ENCODE data around the gene OR2M3.
"Not testable (repeated sequence)": the region's sequence is repeated elsewhere in the genome, so short reads cannot be mapped to it uniquely, and the experiment has no call there.

The OR2M3 gene

GRCh38 chr1:248196965-248197364 lies at the start of gene OR2M3:
OR2M3 (plus strand) TSS chr1:248197265; CDS start chr1:248203068, 5,803 bp downstream.
- DNase-seq (ENCODE audit: extremely low spot score, insufficient read length, low read depth), result no peak
- FAIRE-seq, result no peak

- DNase-seq (ENCODE audit: extremely low spot score, insufficient read length, low read depth), result no peak
- no peak for FAIRE-seq
These were observed 44.8 kb upstream of the OR2M3 start for GRCh38 chr1:248152056-248152827.

GRCh38 chr1:248155927-248156326 lies 41.1 kb upstream of the OR2M3 start:
- no peak for DNase-seq (ENCODE audit: extremely low spot score, insufficient read length, low read depth)
- no peak for FAIRE-seq

GRCh38 chr1:248158758-248159157 lies 38.3 kb upstream of the OR2M3 start:
- FAIRE-seq (no peak), DNase-seq (ENCODE audit: extremely low spot score, insufficient read length, low read depth) (no peak)

- FAIRE-seq, result no peak
- no peak for DNase-seq (ENCODE audit: extremely low spot score, insufficient read length, low read depth)
These were observed 33.0 kb upstream of the OR2M3 start for GRCh38 chr1:248164031-248164430.

GRCh38 chr1:248165186-248165585 lies 31.9 kb upstream of the OR2M3 start:
- FAIRE-seq (no peak), DNase-seq (ENCODE audit: extremely low spot score, insufficient read length, low read depth) (no peak)

GRCh38 chr1:248174521-248174920 lies 22.5 kb upstream of the OR2M3 start, which contains the start of gene OR2M2:
OR2M2 (plus strand) TSS chr1:248174821; CDS start chr1:248179986, 5,165 bp downstream.
- no peak for DNase-seq (ENCODE audit: extremely low spot score, insufficient read length, low read depth)
- FAIRE-seq, result no peak

GRCh38 chr1:248183996-248184395 lies 13.1 kb upstream of the OR2M3 start:
- DNase-seq (ENCODE audit: extremely low spot score, insufficient read length, low read depth) (no peak), FAIRE-seq (peak; percentile 39)

- DNase-seq (ENCODE audit: extremely low spot score, insufficient read length, low read depth) (no peak), FAIRE-seq (no peak)
These were observed 9.7 kb upstream of the OR2M3 start for GRCh38 chr1:248187363-248187762.

GRCh38 chr1:248189026-248189425 lies 8.0 kb upstream of the OR2M3 start:
- FAIRE-seq (no peak), DNase-seq (ENCODE audit: extremely low spot score, insufficient read length, low read depth) (no peak)

GRCh38 chr1:248194117-248194516 lies 2.9 kb upstream of the OR2M3 start:
- DNase-seq (ENCODE audit: extremely low spot score, insufficient read length, low read depth) (no peak), FAIRE-seq (no peak)

- DNase-seq (ENCODE audit: extremely low spot score, insufficient read length, low read depth) (no peak), FAIRE-seq (no peak)
These were observed 18.8 kb downstream of the OR2M3 start for GRCh38 chr1:248215880-248216279.

- FAIRE-seq (no peak), DNase-seq (ENCODE audit: extremely low spot score, insufficient read length, low read depth) (no peak)
These were observed 28.5 kb downstream of the OR2M3 start for GRCh38 chr1:248225537-248225936.

GRCh38 chr1:248229360-248229908 lies 32.4 kb downstream of the OR2M3 start:
- DNase-seq (ENCODE audit: extremely low spot score, insufficient read length, low read depth), result no peak
- no peak for FAIRE-seq

GRCh38 chr1:248231117-248231516 lies 34.1 kb downstream of the OR2M3 start, which contains the start of gene OR2M4:
OR2M4 (plus strand) TSS chr1:248231417; CDS start chr1:248238929, 7,512 bp downstream.
- no peak for FAIRE-seq

GRCh38 chr1:248239478-248239877 lies 42.4 kb downstream of the OR2M3 start:
- DNase-seq (ENCODE audit: extremely low spot score, insufficient read length, low read depth) (no peak), FAIRE-seq (no peak)

More at GRCh38 chr1:248231117-248231516, 34.1 kb downstream of the OR2M3 start, which contains the start of gene OR2M4:
- no peak for DNase-seq (ENCODE audit: extremely low spot score, insufficient read length, low read depth)

- DNase-seq (ENCODE audit: extremely low spot score, insufficient read length, low read depth) (peak; percentile 3), FAIRE-seq (peak; percentile 80)
These were observed 46.1 kb downstream of the OR2M3 start for GRCh38 chr1:248243204-248243603.

GRCh38 chr1:248259309-248259708 lies 62.2 kb downstream of the OR2M3 start:
- not testable (repeated sequence) for DNase-seq (ENCODE audit: extremely low spot score, insufficient read length, low read depth); FAIRE-seq

All from GM18507 (cell line).